ENCODE data around the gene BBS9.
A peak's percentile ranks its signal among the peaks of the same experiment; 100 is the strongest.

The BBS9 gene

GRCh38 chr7:33350577-33350976, 221.2 kb downstream of the BBS9 start:
- TF ChIP-seq CTCF (conservative IDR thresholded peaks at IDR 0.05; ENCODE audit: low read length) = no peak
- DNase-seq (ENCODE audit: low read depth) = no peak
- no peak overlapping the region for H3K4me3 ChIP-seq (ENCODE audit: low read length)

GRCh38 chr7:33351709-33352108, 222.3 kb downstream of the BBS9 start:
- no peak for DNase-seq (ENCODE audit: low read depth)
- H3K4me3 ChIP-seq (ENCODE audit: low read length) = no peak overlapping the region
- no peak for TF ChIP-seq CTCF (conservative IDR thresholded peaks at IDR 0.05; ENCODE audit: low read length)

GRCh38 chr7:33354201-33354600, 224.8 kb downstream of the BBS9 start:
- TF ChIP-seq CTCF (conservative IDR thresholded peaks at IDR 0.05; ENCODE audit: low read length) = no peak
- DNase-seq (ENCODE audit: low read depth) = no peak
- H3K4me3 ChIP-seq (ENCODE audit: low read length) = no peak overlapping the region

DNA sequence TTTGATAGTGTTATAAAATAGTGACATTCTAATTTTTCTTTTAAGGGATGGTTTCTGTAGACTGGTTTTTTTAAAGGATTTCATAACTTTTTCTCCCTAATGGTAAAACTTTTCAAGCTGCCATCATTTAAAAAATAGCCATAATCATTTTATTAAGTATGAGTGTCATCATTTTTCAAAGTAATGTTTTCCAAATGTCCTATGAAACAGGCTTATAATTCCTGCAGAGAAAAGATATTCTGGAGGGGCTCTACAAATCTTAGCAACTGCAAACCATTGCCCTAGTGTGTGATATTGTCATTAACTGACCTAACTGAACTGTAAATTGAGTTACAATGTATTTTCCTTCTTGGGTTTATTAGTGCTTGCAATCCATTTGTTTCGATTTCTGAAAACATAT, 226.0 kb downstream of the BBS9 start:
- no peak for DNase-seq (ENCODE audit: low read depth)
- no peak for TF ChIP-seq CTCF (conservative IDR thresholded peaks at IDR 0.05; ENCODE audit: low read length)
- H3K4me3 ChIP-seq (ENCODE audit: low read length) = no peak overlapping the region

GRCh38 chr7:33356336-33356735, 227.0 kb downstream of the BBS9 start:
- H3K4me3 ChIP-seq (ENCODE audit: low read length) = no peak overlapping the region
- peak; percentile 12 for DNase-seq (ENCODE audit: low read depth)
- TF ChIP-seq CTCF (conservative IDR thresholded peaks at IDR 0.05; ENCODE audit: low read length) = no peak

GRCh38 chr7:33357846-33358245, 228.5 kb downstream of the BBS9 start:
- DNase-seq (ENCODE audit: low read depth) = no peak
- no peak overlapping the region for H3K4me3 ChIP-seq (ENCODE audit: low read length)
- no peak for TF ChIP-seq CTCF (conservative IDR thresholded peaks at IDR 0.05; ENCODE audit: low read length)

DNA sequence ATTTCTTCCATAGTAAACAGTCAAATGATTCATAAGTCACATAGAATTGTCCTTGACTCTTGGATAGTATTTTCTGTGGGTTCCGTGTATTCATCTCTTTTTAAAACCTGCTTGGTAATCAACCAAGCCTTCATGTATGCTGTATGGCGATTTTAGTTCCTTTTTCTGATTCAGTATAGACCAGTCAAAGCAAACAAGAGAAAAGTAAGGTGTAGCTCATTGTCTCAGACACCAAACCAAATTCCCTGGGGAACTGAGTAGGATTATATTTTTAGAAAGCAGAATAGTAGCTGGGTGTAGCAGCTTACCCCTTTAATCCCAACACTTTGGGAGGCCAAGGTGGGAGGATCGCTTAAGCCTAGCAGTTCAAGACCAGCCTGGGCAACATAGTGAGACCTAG, 240.5 kb downstream of the BBS9 start:
- TF ChIP-seq CTCF (conservative IDR thresholded peaks at IDR 0.05; ENCODE audit: low read length) = no peak
- no peak for DNase-seq (ENCODE audit: low read depth)
- H3K4me3 ChIP-seq (ENCODE audit: low read length) = no peak overlapping the region

Measured in AG10803 (cell line).